ENCODE measurements around the gene LAD1.

DNA sequence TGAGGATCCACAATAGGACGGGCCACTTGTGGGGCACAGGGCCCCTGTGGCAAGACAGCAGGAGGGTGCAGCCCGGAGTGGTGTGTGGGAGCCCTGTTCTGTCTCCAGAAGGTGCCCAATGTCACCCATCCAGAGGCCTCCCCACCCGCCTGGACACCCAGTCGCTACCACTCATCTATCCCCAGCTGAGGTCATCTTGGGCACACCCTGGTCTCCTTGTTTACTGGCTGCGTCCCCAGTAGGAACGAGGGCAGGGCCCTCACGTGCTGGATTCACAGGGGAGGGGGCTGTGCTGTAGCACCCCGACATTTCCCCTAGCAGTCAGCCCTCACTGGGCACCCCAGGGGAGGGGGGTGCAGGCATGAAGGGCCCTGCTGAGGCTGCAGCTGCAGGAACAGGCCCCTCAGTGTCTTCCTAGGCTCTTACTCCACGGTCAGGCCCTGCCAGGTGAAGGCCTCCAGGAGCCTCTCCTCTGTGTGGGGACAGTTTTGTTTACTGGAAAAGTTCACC is 19.3 kb downstream of the LAD1 start:
- no peak for TF ChIP-seq ARNT (IDR thresholded peaks at IDR 0.05)
- no peak for TF ChIP-seq BHLHE40 (IDR thresholded peaks at IDR 0.05; ENCODE audit: borderline replicate concordance)
- TF ChIP-seq SP1 (IDR thresholded peaks at IDR 0.05), result no peak
- TF ChIP-seq ELF4 (IDR thresholded peaks at IDR 0.05), result no peak
- no peak for TF ChIP-seq ZNF384 (IDR thresholded peaks at IDR 0.05)
- TF ChIP-seq NFRKB (IDR thresholded peaks at IDR 0.05), result no peak
- no peak for TF ChIP-seq HDGF (IDR thresholded peaks at IDR 0.05; ENCODE audit: borderline replicate concordance)
- TF ChIP-seq, protein P1, sequence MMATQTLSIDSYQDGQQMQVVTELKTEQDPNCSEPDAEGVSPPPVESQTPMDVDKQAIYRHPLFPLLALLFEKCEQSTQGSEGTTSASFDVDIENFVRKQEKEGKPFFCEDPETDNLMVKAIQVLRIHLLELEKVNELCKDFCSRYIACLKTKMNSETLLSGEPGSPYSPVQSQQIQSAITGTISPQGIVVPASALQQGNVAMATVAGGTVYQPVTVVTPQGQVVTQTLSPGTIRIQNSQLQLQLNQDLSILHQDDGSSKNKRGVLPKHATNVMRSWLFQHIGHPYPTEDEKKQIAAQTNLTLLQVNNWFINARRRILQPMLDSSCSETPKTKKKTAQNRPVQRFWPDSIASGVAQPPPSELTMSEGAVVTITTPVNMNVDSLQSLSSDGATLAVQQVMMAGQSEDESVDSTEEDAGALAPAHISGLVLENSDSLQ (IDR thresholded peaks at IDR 0.05), result no peak
- no peak for TF ChIP-seq FOXM1 (IDR thresholded peaks at IDR 0.05; ENCODE audit: borderline replicate concordance)
- TF ChIP-seq TARDBP (IDR thresholded peaks at IDR 0.05), result no peak
- no peak for TF ChIP-seq SUZ12 (IDR thresholded peaks at IDR 0.05)

All from HEK293T (cell line).